Activated naive CD4-positive, alpha-beta T cell treated with anti-CD3 and anti-CD28 coated beads, Interleukin-2, amount 10 ng/mL, durations not matched to agents 7 days and 5 days (primary cell): Measurements from ENCODE around the gene SPOP.
"Not testable (repeated sequence)": the region's sequence is repeated elsewhere in the genome, so short reads cannot be mapped to it uniquely, and the experiment has no call there.

Experiments
- CTCF ChIA-PET: fragments of 350-600 bp; sonication (Branson Sonifier 250); formaldehyde crosslinking; loops from one replicate; lab custom pipeline; 2021; ENCODE audit warnings: antibody characterized with exemption; lab: Charles Lee
- DNase-seq: peaks from one replicate; pipeline ENCODE4 v3.0.0-alpha.2; 2020
- H3K27ac Mint-ChIP-seq: one replicate; pipeline ENCODE4 v1.8.0; 2021; ENCODE audit warnings: mild to moderate bottlenecking, moderate library complexity, mixed read lengths
- H3K27me3 Mint-ChIP-seq: one replicate; pipeline ENCODE4 v1.8.0; 2021; ENCODE audit warnings: mild to moderate bottlenecking, mixed read lengths
- H3K36me3 Mint-ChIP-seq: one replicate; pipeline ENCODE4 v1.8.0; 2021; ENCODE audit warnings: mixed read lengths
- H3K4me1 Mint-ChIP-seq: one replicate; pipeline ENCODE4 v1.8.0; 2021; ENCODE audit warnings: mixed read lengths
- H3K4me3 Mint-ChIP-seq: one replicate; pipeline ENCODE4 v1.8.0; 2021; ENCODE audit warnings: mild to moderate bottlenecking, moderate library complexity, mixed read lengths
- H3K9me3 Mint-ChIP-seq: one replicate; pipeline ENCODE4 v1.8.0; 2021; ENCODE audit warnings: mixed read lengths

SPOP gene

DNA sequence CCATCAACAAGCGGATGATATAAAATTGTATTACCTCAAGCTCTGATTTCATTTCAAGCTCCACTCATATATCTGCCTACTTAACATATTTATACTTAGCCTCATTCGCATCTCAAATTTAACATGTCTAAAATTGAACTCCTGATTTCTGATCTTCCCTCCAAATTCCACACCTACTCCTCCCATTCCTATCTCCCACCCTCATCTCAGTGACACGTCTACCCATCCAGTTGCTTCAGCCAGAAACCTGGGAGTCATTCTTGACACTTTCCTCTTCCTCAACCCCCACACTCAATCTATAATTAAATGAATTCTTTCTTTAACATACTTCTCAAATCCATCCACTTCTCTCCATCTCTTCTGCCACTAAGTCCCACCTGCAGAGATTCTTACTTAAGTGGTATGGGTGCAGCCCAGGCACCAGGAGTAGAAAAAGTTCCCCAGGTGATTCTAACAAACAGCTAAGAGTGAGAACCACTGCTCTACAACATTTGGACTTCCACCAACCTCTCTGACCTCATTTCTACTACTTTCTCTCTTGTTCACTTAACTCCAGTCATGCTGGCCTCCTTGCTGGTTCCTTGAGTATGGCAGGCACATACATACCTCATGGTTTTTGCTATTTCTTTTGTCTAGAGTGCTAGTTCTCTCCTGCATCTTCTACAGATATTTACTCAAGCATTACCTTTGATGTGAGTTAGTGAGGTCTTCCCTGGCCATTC, 18.1 kb downstream of the SPOP start:
- H3K9me3 Mint-ChIP-seq, result no peaks in the 10 kb centered on the region
- H3K36me3 Mint-ChIP-seq, result peaks cover 22% of the 10 kb centered on the region
- no peak for DNase-seq
- no peak overlapping the region for H3K4me3 Mint-ChIP-seq
- H3K27ac Mint-ChIP-seq, result no peak overlapping the region
- no peaks in the 10 kb centered on the region for H3K27me3 Mint-ChIP-seq
- H3K4me1 Mint-ChIP-seq, result peaks cover 7% of the 10 kb centered on the region
- CTCF ChIA-PET, result no interaction called here

DNA sequence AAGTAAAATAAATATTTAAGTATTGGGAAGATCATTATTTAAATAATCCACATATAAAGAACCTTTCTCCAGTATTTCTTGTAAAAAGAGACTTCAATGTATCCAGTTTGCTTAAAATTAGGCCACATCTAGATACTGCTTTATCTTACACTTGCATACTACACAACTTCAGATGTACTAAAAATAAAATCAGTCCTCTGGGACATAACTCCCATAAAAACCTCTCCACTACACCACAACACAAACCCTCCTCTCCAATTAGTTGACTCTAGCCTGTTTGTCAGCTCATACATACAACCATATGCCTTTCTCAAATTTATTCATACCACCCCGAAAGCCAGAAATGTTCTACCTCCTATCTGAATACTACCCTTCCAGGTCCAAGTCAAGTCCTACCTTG, 21.6 kb downstream of the SPOP start:
- H3K9me3 Mint-ChIP-seq, result no peaks in the 10 kb centered on the region
- H3K27ac Mint-ChIP-seq, result no peak overlapping the region
- peaks cover 2% of the 10 kb centered on the region for H3K4me1 Mint-ChIP-seq
- CTCF ChIA-PET, result no interaction called here
- no peak for DNase-seq
- no peaks in the 10 kb centered on the region for H3K27me3 Mint-ChIP-seq
- H3K36me3 Mint-ChIP-seq, result peaks cover 17% of the 10 kb centered on the region
- no peak overlapping the region for H3K4me3 Mint-ChIP-seq

DNA sequence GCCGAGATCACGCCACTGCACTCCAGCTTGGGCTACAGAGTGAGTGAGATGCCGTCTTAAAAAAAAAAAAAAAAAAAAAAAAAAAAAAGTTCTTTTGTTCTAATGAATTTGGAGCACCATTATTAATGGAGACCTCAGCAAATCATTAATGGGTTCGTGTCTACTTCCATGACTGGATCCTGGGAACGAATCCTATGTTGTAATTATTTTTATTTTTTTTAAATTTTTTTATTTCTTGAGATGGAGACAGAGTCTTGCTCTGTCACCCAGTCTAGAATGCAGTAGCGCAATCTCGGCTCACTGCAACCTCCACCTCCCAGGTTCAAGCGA, 30.7 kb downstream of the SPOP start:
- CTCF ChIA-PET, result interaction anchor here (0.6 to 1.7 kb wide), 6 partner anchors 15 to 93 kb away, joined by 3 to 6 read pairs (median 4); partner anchors contain the start of gene SLC35B1
- peaks cover 5% of the 10 kb centered on the region for H3K36me3 Mint-ChIP-seq
- H3K4me3 Mint-ChIP-seq, result no peak overlapping the region
- no peak overlapping the region for H3K27ac Mint-ChIP-seq
- H3K27me3 Mint-ChIP-seq, result no peaks in the 10 kb centered on the region
- DNase-seq, result no peak
- H3K4me1 Mint-ChIP-seq, result peaks cover 28% of the 10 kb centered on the region
- no peaks in the 10 kb centered on the region for H3K9me3 Mint-ChIP-seq

DNA sequence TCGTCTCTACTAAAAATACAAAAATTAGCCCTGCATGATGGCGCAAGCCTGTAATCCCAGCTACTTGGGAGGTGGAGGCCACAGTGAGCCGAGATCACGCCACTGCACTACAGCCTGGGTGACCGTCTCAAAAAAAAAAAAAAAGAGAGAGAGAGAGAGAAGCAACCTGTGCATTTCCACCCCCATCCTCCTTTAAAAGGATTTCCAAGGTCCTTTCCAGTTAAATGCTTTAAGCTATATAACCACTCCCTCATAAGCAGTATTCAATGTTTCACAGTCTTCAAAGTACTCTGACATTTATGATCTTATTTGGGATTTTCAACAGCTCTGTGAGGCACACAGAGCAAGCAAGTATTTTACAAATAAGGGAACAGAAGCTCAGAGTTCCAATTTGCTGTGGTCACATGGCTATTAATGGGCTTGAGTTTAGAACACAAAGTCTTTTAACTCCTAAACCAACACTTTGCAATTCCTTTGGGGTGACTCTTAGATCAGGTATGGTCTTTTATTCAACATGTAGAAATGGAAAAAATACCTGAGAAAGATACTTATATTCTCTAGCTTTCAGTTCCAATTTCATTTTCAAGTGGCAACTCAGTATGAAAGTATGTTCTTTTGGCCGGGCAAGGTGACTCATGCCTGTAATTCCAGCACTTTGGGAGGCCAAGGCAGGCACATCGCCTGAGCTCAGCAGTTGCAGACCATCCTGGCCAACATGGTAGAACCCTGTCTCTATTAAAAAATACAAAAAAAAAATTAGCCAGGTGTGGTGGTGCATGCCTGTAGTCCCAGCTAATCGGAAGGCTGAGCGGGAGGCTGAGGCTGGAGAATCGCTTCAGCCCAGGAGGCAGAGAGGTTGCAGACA, 31.3 kb downstream of the SPOP start:
- no peak overlapping the region for H3K4me3 Mint-ChIP-seq
- no peaks in the 10 kb centered on the region for H3K27me3 Mint-ChIP-seq
- peaks cover 5% of the 10 kb centered on the region for H3K36me3 Mint-ChIP-seq
- no peaks in the 10 kb centered on the region for H3K9me3 Mint-ChIP-seq
- CTCF ChIA-PET, result interaction anchor here (0.6 to 1.7 kb wide), 7 partner anchors 15 to 94 kb away, joined by 3 to 6 read pairs (median 3); partner anchors contain the start of gene SLC35B1
- H3K27ac Mint-ChIP-seq, result no peak overlapping the region
- DNase-seq, result peak; percentile 35
- peaks cover 28% of the 10 kb centered on the region for H3K4me1 Mint-ChIP-seq

DNA sequence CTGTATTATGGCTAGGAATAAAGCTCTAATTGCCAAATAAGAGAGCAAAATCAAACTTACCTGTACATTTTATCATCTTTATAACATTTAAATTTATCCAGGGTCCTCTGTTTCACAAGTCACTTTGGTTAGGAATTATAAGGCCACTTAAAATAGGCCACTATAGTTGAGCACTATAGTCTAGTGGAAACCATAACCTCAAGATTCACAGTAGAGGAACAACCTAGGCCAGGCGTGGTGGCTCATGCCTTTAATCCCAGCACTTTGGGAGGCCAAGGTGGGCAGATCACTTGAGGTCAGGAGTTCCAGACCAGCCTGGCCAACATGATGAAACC, 31.9 kb downstream of the SPOP start:
- not testable (repeated sequence) for H3K27me3 Mint-ChIP-seq, H3K27ac Mint-ChIP-seq
- H3K4me1 Mint-ChIP-seq, result peaks cover 24% of the 10 kb centered on the region

DNA sequence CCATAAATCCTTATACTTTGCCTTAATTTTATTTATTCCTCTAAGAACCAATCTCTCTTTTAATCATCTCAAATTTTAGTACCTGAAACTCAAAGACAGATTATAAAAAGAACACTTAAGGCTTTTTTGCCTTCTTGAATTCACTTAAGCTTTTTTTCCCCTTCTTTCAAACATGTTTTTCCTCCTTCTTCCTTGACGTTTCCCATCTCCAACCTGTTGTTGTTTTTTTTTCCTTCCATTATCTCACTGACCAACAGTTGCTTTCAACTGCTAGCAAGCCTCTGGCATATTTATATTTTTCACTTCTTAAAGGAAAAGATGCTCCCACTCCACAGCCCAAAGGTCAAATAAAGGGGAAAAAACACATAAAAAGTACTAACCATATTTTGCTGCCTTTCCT, 32.2 kb downstream of the SPOP start:
- Mint-ChIP-seq H3K27me3 (no peaks in the 10 kb centered on the region), H3K27ac (no peak overlapping the region), H3K9me3 (no peaks in the 10 kb centered on the region), H3K4me1 (peaks cover 22% of the 10 kb centered on the region), H3K36me3 (peaks cover 7% of the 10 kb centered on the region), H3K4me3 (no peak overlapping the region)
- CTCF ChIA-PET, result interaction anchor here (0.9 to 1.7 kb wide), 2 partner anchors 30 to 69 kb away, joined by 3 to 6 read pairs; no protein-coding TSS in a partner anchor
- no peak for DNase-seq

More for the DNA sequence above, 31.9 kb downstream of the SPOP start:
- not testable (repeated sequence) for H3K36me3 Mint-ChIP-seq, H3K9me3 Mint-ChIP-seq, H3K4me3 Mint-ChIP-seq, DNase-seq
- CTCF ChIA-PET, result interaction anchor here (0.9 to 1.7 kb wide), 5 partner anchors 16 to 70 kb away, joined by 3 to 6 read pairs (median 4); partner anchors contain the start of gene SLC35B1

DNA sequence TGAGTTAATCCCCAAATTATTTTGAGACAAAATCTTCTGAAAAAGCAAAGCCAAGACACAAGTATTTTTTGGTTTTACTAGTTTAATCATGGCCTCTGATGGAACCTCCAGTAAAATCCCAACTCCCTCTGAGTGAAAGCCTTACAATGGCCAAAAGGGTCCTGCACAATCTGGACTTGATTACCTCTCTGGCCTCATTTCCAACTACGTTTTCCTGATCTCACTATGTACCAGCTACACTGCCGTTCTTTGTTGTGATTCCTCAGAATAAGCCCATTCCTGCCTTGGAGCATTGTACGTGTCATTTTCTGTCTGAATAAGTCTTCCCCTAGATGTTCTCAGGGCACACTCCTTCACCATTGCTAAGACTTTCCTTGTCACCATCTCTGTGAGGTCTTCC, 37.3 kb downstream of the SPOP start:
- H3K4me1 Mint-ChIP-seq, result peaks cover 2% of the 10 kb centered on the region

DNA sequence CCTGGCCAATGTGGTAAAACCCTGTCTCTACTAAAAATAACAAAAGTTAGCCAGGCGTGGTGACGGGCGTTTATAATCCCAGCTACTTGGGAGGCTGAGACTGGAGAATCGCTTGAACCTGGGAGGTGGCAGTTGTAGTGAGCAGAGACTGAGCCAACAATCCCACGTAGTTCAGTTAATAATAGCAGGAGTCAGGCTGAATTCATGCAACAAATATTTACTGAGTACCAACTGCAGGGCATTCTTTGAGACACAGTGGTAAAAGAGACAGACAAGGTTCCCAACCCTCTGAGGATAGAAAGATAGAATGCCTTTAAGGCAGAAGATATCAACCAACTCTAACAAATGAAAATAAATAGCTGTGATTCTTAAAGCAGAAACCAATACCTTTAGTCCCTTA, 39.1 kb downstream of the SPOP start:
- CTCF ChIA-PET, result no interaction called here
- Mint-ChIP-seq H3K4me1 (no peaks in the 10 kb centered on the region), H3K9me3 (peaks cover 7% of the 10 kb centered on the region), H3K4me3 (no peak overlapping the region), H3K27ac (no peak overlapping the region), H3K36me3 (peaks cover 15% of the 10 kb centered on the region), H3K27me3 (no peaks in the 10 kb centered on the region)
- DNase-seq, result no peak

More for the DNA sequence above, 37.3 kb downstream of the SPOP start:
- Mint-ChIP-seq H3K9me3 (peaks cover 7% of the 10 kb centered on the region), H3K36me3 (peaks cover 15% of the 10 kb centered on the region), H3K27ac (no peak overlapping the region), H3K27me3 (no peaks in the 10 kb centered on the region), H3K4me3 (no peak overlapping the region)
- CTCF ChIA-PET, result no interaction called here
- no peak for DNase-seq

DNA sequence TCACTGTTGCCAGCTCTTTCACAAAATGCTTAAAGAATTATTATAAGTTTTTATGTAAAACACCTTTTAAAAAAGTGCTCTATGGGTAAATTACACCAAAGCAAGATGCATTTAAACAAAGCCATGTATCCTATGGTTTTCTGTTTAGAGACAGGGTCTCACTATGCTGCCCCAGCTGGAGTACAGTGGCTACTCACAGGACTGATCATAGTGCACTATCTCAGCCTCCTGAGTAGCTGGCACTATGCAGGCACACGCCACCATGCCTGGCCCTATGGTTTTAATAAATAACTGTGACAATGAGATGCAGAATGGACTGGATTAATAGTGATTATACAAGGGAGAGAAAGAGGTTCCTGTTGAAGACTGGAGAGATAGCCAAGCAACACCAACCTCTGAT, 40.2 kb downstream of the SPOP start:
- H3K27ac Mint-ChIP-seq, result no peak overlapping the region

DNA sequence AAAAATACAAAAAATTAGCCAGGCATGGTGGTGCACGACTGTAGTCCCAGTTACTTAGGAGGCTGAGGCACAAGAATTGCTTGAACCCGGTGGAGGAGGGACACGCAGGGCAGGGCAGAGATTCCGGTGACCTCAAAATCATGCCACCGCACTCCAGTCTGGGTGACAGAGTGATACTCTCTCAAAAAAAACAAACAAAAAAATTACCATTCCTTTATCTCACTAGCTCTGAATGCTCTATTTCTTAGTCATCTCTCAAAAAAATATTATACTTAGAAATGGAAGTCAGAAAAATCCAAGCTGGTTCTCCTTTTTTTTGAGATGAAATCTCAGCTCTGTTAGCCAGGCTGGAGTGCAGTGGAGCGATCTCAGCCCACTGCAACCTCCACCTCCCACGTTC, 40.8 kb downstream of the SPOP start:
- H3K9me3 Mint-ChIP-seq, result peaks cover 7% of the 10 kb centered on the region
- no peak for DNase-seq
- H3K36me3 Mint-ChIP-seq, result peaks cover 17% of the 10 kb centered on the region
- H3K4me3 Mint-ChIP-seq, result no peak overlapping the region
- CTCF ChIA-PET, result no interaction called here
- no peaks in the 10 kb centered on the region for H3K27me3 Mint-ChIP-seq
- H3K27ac Mint-ChIP-seq, result no peak overlapping the region
- H3K4me1 Mint-ChIP-seq, result no peaks in the 10 kb centered on the region

More for the DNA sequence above, 40.2 kb downstream of the SPOP start:
- peaks cover 7% of the 10 kb centered on the region for H3K9me3 Mint-ChIP-seq
- H3K36me3 Mint-ChIP-seq, result peaks cover 17% of the 10 kb centered on the region
- H3K4me3 Mint-ChIP-seq, result no peak overlapping the region
- DNase-seq, result no peak
- H3K27me3 Mint-ChIP-seq, result no peaks in the 10 kb centered on the region
- H3K4me1 Mint-ChIP-seq, result no peaks in the 10 kb centered on the region
- CTCF ChIA-PET, result no interaction called here

DNA sequence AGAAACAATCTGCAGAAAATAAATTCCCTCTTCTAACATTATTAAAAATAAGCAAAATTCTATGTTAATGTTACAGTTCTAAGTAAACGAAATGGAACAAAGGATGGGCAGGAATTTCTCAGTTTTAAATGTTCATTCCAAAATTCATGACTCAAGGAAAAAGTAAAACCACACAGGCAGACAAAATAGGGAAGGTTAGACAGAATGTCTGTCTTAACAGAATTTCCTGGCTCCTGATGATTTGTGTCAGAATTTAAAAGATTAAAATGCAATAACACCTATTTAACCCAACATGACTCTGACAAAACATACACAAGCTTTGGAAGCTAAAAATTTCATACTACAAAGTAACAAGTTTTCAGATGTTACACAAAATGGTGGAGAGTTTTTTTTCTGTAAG, 42.8 kb downstream of the SPOP start:
- DNase-seq, result no peak
- Mint-ChIP-seq H3K27ac (no peak overlapping the region), H3K27me3 (no peaks in the 10 kb centered on the region), H3K9me3 (peaks cover 7% of the 10 kb centered on the region), H3K4me1 (no peaks in the 10 kb centered on the region), H3K4me3 (no peak overlapping the region), H3K36me3 (peaks cover 13% of the 10 kb centered on the region)
- CTCF ChIA-PET, result no interaction called here

DNA sequence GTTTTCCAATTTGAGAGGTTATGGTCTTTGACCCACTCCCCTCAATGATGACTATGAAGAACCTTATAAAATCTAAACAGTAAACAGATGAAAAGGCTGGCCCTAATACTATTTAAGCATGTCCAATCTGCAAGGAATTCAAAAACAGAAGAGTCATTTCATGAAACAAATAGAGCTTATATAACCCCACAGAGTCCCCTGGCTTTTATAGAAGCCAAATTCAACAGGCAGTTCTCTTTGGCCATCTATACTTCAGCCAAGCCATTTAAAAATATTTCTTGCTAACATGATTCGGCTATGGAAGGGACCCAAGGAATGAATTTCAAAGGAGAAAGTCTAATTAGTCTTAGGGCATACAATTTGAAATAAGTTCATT, 43.4 kb downstream of the SPOP start:
- CTCF ChIA-PET, result no interaction called here
- Mint-ChIP-seq H3K4me3 (no peak overlapping the region), H3K9me3 (peaks cover 7% of the 10 kb centered on the region), H3K27ac (no peak overlapping the region), H3K36me3 (peaks cover 13% of the 10 kb centered on the region), H3K4me1 (no peaks in the 10 kb centered on the region), H3K27me3 (no peaks in the 10 kb centered on the region)
- DNase-seq, result no peak

DNA sequence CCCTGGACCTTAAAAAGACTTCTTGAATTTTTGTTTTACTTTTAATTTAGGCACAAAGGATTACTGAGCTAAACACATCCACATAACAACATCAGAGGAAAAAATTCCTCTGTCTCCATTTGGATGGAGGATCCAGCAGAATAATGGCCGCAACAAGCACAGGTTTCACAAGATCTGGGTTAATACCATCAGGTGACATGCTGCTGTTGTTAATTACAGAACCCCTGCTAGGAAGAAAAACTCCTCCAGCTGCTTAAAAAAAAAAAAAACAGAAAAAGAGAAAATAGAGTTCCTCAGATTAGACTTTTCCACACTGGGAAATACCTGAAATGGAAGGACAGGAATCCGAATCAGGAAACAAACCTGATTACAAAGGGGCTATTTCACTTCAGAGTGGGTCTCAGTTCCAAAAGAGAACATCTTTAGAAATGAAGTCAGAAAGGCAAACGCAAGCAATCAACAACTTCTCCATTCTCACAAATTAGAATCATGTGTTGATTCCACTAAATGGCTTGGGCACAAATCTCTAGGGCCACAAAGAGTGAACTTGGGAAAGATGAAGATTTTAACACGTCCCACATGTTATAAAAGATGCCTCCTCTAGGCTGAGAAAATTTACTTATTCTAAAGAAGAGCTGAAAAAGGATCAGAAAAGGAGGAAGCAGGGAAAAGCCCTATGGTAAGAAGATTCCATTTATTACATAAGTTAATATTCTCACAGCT, 44.0 kb downstream of the SPOP start:
- CTCF ChIA-PET, result no interaction called here
- Mint-ChIP-seq H3K4me3 (no peak overlapping the region), H3K4me1 (no peaks in the 10 kb centered on the region), H3K27ac (no peak overlapping the region), H3K9me3 (peaks cover 5% of the 10 kb centered on the region), H3K36me3 (peaks cover 11% of the 10 kb centered on the region), H3K27me3 (no peaks in the 10 kb centered on the region)
- no peak for DNase-seq

DNA sequence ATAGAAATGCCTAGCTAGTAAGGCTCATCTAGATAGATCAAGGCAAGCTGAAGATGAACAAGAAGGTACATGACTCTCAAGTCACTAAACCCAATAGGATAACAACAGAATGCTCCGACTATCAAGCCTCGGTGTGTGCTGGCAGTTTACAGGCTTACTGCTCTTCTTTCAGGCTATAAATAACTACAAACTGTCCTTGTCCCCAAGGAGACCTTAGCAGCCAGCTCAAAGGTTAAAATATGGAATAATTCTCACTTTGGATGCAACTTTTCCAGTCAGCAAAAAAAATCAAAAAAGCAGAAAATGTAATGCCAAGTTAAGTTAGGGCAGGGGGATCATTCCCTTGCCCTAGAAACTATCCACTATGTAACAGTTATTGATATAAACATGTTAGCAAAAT, 44.6 kb downstream of the SPOP start:
- CTCF ChIA-PET, result no interaction called here
- no peaks in the 10 kb centered on the region for H3K27me3 Mint-ChIP-seq
- H3K9me3 Mint-ChIP-seq, result no peaks in the 10 kb centered on the region
- no peak overlapping the region for H3K27ac Mint-ChIP-seq
- H3K4me3 Mint-ChIP-seq, result no peak overlapping the region
- H3K4me1 Mint-ChIP-seq, result no peaks in the 10 kb centered on the region
- no peak for DNase-seq
- H3K36me3 Mint-ChIP-seq, result peaks cover 7% of the 10 kb centered on the region
